IPS-11a (cell line): ENCODE data around the gene SAE1.
"Not testable (repeated sequence)": the region's sequence is repeated elsewhere in the genome, so short reads cannot be mapped to it uniquely, and the experiment has no call there.

Source experiments
- H3K4me3 ChIP-seq: one replicate; pipeline ENCODE4 v1.5.1; 2013; ENCODE audit warnings: low read depth, low read length, control low read depth

Gene SAE1

GRCh38 chr19:47130589-47131227 is at the start of gene SAE1:
TSS of gene SAE1 (plus strand) at chr19:47130835. CDS start at chr19:47130931, 96 bp downstream.
- peak within 1 kb of the TSS; percentile 98 for H3K4me3 ChIP-seq

GRCh38 chr19:47081095-47081494 is 49.5 kb upstream of the SAE1 start:
- H3K4me3 ChIP-seq = no peak overlapping the region

DNA sequence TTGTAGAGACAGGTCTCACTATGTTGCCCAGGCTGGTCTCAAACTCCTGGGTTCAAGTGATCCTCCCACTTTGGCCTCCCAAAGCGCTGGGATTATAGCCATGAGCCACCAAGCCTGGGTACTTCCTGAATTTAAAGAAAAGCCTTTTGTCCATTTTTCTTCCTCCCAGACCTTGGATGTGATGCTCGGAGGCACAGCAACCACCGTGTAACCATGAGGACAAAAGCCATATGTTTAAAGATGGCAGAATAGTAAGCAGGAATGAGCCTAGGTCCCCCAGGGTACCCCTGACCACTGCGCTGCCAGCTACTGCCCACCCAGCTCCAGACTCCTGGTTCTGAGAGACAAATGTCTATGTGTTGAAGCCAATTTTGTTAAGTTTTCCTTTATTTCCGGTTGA is 48.1 kb upstream of the SAE1 start:
- H3K4me3 ChIP-seq = no peak overlapping the region

- H3K4me3 ChIP-seq = no peak overlapping the region
Observed at GRCh38 chr19:47084879-47085439, 45.7 kb upstream of the SAE1 start.

- H3K4me3 ChIP-seq = no peak overlapping the region
Observed at GRCh38 chr19:47086280-47086679, 44.4 kb upstream of the SAE1 start.

GRCh38 chr19:47089767-47090350 is 40.8 kb upstream of the SAE1 start:
- no peak overlapping the region for H3K4me3 ChIP-seq

DNA sequence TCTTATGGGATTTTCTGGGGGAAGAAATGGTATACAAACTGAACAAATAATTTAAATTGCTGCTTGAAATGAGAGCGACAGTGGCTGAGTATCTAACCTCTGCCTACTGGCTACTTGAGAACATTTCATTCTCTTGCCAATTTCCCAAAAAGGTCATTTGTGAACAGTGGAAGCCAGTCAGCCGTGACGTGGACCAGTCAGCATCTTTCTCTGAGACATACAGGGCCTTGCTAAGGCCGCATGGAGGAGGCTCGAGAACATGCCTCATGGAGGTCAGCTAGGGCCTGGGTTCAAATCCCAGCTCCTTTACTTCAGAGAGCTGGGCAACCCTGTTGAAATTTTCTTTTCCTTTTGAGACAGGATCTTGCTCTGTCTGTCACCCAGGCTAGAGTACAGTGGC is 37.4 kb upstream of the SAE1 start:
- no peak overlapping the region for H3K4me3 ChIP-seq

- H3K4me3 ChIP-seq = no peak overlapping the region
Observed at GRCh38 chr19:47093841-47094240, 36.8 kb upstream of the SAE1 start.

- no peak overlapping the region for H3K4me3 ChIP-seq
Observed at GRCh38 chr19:47094557-47095475, 35.8 kb upstream of the SAE1 start.

DNA sequence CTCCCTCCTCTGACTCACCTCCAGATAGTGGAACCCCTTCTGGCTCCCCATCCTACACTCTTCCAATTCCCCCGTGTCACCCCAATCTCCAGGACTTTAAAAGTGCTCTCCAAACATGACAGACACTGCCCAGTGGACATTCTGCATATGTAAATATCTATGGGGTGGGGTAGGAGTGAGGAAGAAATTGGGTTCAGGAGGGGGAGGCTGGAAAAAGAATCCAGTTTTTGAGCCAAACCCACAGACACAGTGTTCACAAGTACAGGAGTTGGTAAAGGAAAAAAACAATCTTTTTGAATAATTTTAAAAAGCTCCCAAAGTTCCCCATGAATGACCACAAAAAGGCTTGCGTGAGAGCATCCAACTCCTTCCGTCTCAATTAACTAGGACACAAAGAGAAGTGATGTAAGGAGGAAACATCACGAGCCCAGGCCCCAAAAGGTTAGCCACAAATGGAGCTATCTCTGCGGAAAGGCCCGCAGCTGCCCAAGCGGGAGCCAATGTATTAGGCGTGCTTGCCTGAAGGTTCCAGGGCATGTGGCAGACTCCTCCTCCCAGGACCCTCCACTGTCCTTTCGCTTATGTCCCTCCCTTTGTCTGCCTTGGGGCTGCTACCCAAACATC is 35.0 kb upstream of the SAE1 start:
- H3K4me3 ChIP-seq = no peak overlapping the region

DNA sequence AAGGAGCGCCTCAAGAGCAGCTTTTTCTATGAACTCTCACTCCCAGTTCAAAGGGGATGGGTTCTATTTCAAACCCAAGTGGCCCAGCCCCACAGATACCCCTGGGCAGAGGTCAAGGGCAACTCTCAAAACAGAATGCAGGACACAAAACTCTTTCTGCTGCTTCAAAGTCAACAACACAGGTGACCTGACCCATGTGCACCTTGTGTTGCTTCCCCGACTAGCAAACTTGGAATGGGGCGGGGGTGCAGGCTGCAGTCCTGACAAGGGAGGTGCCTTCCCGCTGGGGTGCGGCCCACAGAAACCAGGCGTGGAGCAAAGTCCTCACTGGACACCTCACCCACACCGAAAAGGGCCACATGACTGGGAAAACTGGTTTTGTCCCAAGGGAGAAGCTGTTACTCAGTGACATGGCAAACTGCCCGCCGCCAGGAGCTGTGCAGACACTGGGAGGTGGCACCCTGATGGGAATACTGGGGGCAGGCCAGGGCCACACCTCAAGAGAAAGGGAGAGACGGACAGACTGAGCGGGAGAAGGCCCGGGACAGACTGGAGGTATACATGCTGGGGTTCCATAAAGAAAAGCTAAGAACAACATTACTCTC is 34.4 kb upstream of the SAE1 start:
- no peak overlapping the region for H3K4me3 ChIP-seq

DNA sequence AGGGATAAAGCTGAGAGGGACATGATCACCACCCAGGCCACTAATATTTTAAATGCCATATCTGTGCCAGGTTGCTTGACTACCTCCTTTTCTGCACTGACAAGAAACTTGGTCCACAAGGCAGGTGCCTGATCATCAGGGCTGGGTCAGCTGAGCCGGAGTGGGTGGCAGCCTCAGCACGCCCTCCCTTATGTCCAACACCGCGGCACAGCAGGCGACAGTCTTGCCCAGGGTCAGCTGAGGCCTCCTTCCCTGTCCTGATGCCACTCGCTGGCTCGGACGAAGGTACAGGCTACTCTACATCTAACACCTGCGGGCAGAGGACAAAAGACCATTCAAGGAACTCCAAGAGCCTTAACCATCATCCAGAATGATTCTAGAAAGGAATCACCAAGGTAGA is 33.9 kb upstream of the SAE1 start:
- H3K4me3 ChIP-seq = no peak overlapping the region

GRCh38 chr19:47097396-47098201 is 33.0 kb upstream of the SAE1 start:
- no peak overlapping the region for H3K4me3 ChIP-seq

- no peak overlapping the region for H3K4me3 ChIP-seq
Observed at GRCh38 chr19:47098608-47099007, 32.0 kb upstream of the SAE1 start.

GRCh38 chr19:47099576-47100050 is 31.0 kb upstream of the SAE1 start:
- no peak overlapping the region for H3K4me3 ChIP-seq

DNA sequence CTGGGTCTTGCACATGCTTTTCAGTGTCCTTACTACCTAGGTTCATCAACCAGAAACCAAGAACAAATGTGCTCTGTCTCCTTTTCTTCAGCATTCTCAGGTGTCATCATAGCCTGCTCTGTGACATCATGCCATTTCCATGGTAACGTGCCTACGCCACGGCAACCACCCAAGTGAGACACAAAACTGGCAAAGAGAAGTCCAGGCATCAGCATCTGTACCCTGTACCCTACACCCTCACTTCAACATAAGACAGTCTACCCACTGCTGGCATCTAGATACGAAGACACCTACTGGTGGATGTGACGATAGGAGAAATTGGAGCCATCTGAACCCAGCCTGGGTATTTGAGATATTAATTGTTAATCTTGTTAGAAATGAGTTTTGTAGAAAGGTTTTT is 30.3 kb upstream of the SAE1 start:
- H3K4me3 ChIP-seq = no peak overlapping the region

DNA sequence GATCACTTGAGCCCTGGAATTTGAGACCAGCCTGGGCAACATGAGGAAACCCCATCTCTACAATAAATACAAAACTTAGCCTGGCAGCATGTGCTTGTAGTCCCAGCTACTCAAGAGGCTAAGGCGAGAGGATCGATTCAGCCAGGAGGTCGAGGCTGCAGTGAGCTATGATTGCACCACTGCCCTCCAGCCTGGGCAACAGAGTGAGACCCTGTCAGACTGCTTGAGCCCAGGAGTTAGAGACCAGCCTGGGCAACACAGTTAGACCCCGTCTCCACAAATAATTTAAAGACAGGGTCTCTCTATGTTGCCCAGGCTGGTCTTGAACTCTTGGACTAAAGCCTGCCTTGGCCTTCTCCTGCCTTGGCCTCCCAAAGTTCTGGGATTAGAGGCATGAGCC is 29.5 kb upstream of the SAE1 start:
- H3K4me3 ChIP-seq = not testable (repeated sequence)

GRCh38 chr19:47102346-47103060 is 28.1 kb upstream of the SAE1 start:
- no peak overlapping the region for H3K4me3 ChIP-seq

DNA sequence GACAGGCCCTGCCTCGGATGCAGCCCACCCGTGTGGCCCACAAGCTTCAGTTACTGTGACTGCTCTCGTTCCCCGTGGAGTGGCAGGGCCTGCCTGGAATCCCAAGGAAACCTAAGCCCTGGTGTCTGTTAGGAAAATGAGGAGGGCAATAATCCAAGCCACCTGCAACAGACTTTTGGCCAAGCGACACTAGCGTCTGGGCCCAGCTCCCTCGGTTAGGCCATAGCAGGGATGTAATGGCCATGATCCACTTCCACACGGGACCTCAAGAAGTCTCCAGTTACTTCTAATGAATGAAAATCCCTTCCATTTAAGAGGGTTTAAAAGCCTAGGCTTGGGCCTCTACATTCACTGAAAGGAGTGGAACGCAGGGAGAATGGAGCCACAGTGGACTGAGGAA is 26.0 kb upstream of the SAE1 start:
- H3K4me3 ChIP-seq = no peak overlapping the region
